ENCODE measurements around the gene AKAP9. TPM values are rescaled to one million over a fixed set of nuclear protein-coding genes. Genes with fewer than 3 reads are reported as not detected.
"Not testable (repeated sequence)": the region's sequence is repeated elsewhere in the genome, so short reads cannot be mapped to it uniquely, and the experiment has no call there.

Gene AKAP9
- polyA plus RNA-seq, 3 donors: 80.5 to 92.1 (median 83.3) TPM

DNA sequence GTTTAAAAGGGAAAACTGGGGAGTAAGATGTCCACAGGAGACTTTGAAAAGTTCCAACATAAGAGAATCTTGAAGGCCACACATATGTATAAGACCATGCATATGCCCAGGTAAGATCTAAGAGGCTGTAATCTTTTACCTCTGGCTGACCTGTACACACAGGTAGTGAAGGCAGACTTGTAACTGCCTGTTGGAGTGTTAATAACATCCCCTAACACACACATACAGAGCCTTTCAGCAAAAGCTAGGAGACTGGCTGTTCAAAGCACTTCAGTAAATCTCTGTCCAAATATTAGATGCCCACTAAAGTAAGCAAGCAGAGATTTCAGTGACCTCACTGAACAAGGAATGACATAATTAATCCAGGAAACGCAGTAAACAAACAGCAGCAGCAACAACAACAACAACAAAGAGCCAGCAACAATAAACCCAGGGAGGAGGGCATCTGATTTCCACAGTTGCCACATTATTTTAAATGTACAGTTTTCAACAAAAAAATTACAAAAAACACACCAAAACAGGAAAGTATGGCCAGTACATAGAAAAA, 178.6 kb downstream of the AKAP9 start:
- no peak for DNase-seq (ENCODE audit: low read depth in 3 of 3, low spot score in 2 of 3)

DNA sequence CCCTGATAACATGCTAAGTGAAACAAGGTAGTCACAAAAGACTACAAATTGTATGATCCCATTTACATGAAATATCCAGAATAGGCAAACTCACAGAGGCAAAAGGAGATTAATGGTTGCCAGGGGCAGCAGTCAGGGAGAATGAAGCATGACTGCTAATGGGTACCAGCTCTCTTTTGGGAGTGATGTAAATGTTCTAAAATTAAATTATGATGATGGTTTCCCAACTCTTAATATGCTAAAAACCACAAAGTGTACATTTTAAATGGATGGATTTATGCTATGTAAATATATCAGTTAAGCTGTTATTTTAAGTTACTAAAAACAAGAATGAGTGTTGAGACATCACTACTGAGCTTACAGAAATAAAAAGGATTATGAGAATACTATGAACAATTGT, 181.0 kb downstream of the AKAP9 start:
- no peak for DNase-seq (ENCODE audit: low read depth in 3 of 3, low spot score in 2 of 3)

DNA sequence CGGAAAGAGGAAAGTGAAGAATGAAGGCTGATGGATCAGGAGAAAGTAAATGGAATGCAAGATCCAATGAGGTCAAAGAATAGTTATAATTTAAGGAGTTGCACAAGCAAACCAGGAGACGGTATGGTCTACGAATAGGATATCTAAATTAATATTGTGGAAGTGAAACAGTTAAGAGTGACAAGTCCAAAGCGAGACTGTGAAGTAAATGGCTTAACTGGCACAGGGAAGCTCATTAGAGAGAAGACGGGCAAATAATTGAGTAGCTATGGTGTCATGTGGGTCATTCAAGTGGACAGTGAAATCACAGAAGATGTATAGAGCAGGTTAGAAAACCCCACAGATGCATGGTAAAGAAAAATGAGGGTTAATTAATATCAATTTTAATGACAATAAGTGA, 190.4 kb downstream of the AKAP9 start:
- DNase-seq (ENCODE audit: low read depth in 3 of 3, low spot score in 2 of 3): no peak

GRCh38 chr7:92131764-92132330, 191.2 kb downstream of the AKAP9 start:
- DNase-seq (ENCODE audit: low read depth in 3 of 3, low spot score in 2 of 3): no peak

DNA sequence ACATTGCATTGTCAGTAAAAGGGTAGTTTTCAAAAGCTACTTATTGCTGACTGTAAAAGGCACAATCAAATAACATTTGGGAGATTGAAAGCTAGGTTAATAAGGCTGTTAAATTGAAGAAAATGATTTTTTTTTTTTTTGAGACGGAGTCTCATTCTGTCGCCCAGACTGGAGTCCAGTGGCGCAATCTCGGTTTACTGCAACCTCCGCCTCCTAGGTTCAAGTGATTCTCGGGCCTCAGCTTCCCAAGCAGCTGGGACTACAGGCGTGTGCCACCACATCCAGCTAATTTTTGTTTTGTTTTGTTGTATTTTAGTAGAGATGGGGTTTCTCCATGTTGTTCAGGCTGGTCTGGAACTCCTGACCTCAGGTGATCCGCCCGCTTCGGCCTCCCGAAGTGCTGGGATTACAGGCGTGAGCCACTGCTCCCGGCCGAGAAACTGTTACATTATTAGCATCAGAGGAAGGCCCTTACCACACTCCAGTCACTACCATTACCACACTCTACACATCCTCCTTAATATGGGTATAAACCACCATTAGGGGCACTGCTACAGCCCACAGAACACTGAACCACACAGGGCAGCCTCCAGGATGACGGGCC, 192.6 kb downstream of the AKAP9 start:
- DNase-seq (ENCODE audit: low read depth in 3 of 3, low spot score in 2 of 3): no peak

DNA sequence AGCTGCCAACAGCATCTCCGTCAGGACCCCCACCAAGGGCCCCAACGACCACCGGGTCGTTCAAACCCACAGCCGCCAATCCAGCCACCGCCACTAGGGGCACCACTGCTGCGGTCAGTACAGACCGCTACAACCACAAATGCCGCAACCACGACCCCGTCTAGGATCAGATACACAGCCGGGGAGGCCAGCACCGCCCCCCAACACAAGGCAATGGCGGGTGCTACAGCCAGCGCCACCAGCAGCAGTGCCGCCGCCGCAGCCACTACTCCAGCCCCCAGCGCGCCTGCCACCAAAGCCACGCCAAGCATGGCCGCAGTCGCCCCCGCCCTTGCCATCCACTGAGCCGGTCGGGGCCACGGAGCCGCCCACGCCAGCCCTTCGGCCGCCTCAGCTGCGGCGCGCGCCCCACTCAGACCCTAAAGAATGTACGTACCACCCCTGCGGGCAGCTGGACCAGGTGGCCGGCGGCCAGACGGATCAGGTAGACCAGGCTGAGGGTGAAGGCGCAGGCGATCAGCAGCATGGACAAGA, 193.1 kb downstream of the AKAP9 start:
- DNase-seq (ENCODE audit: low read depth in 3 of 3, low spot score in 2 of 3): peak; percentile 53 to 65 (median 63)

- DNase-seq (ENCODE audit: low read depth in 3 of 3, low spot score in 2 of 3): peak; percentile 93 to 94 (median 94)
Observed at GRCh38 chr7:92134271-92135051, 193.8 kb downstream of the AKAP9 start, which contains the start of gene CYP51A1. Gene CYP51A1, minus strand, starts transcription at chr7:92134477. Its CDS starts 113 bp downstream, at chr7:92134364.

- DNase-seq (ENCODE audit: low read depth in 3 of 3, low spot score in 2 of 3): peak in 2 of 3 donors; percentile 29 to 33
Observed at GRCh38 chr7:92135052-92135889, 194.6 kb downstream of the AKAP9 start.

GRCh38 chr7:92137557-92137956, 196.9 kb downstream of the AKAP9 start:
- DNase-seq (ENCODE audit: low read depth in 3 of 3, low spot score in 2 of 3): peak; percentile 60 to 71 (median 62)

DNA sequence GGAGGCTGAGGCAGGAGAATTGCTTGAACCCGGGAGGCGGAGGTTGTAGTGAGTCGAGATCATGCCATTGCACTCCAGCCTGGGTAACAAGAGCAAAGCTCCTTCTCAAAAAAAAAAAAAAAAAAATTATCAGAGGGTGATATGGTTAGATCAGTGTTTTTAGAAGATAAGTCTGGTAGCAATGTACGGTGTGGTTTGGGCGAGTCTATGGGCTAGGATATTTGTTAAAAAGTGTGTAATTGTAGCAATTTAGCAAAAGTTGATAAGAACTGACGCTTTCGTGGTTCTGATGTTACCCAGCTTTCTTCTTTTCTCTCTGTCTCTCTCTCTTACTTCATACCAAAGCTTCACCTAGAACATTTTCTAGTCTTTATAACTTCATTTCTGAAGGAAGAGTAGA, 200.5 kb downstream of the AKAP9 start:
- DNase-seq (ENCODE audit: low read depth in 3 of 3, low spot score in 2 of 3): no peak

- DNase-seq (ENCODE audit: low read depth in 3 of 3, low spot score in 2 of 3): not testable (repeated sequence)
Observed at GRCh38 chr7:92142791-92143190, 202.1 kb downstream of the AKAP9 start.

DNA sequence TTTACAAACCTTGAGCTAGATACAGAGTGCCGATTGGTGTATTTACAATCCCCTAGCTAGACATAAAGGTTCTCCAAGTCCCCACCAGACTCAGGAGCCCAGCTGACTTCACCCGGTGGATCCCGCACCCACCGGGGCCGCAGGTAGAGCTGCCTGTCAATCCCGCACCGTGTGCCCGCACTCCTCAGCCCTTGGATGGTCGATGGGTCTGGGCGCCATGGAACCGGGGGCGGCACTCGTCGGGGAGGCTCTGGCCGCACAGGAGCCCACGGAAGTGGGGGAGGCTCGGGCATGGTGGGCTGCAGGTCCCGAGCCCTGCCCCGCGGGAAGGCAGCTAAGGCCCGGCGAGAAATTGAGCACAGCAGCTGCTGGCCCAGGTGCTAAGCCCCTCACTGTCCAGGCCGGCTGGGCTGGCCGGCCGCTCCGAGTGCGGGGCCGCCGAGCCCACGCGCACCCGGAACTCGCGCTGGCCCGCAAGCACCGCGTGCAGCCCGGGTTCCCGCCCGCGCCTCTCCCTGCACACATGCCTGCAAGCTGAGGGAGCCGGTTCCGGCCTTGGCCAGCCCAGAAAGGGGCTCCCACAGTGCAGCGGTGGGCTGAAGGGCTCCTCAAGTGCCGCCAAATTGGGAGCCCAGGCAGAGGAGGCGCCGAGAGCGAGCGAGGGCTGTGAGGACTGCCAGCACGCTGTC, 202.7 kb downstream of the AKAP9 start:
- DNase-seq (ENCODE audit: low read depth in 3 of 3, low spot score in 2 of 3): not testable (repeated sequence)

GRCh38 chr7:92149736-92150239, 209.1 kb downstream of the AKAP9 start:
- DNase-seq (ENCODE audit: low read depth in 3 of 3, low spot score in 2 of 3): no peak

DNA sequence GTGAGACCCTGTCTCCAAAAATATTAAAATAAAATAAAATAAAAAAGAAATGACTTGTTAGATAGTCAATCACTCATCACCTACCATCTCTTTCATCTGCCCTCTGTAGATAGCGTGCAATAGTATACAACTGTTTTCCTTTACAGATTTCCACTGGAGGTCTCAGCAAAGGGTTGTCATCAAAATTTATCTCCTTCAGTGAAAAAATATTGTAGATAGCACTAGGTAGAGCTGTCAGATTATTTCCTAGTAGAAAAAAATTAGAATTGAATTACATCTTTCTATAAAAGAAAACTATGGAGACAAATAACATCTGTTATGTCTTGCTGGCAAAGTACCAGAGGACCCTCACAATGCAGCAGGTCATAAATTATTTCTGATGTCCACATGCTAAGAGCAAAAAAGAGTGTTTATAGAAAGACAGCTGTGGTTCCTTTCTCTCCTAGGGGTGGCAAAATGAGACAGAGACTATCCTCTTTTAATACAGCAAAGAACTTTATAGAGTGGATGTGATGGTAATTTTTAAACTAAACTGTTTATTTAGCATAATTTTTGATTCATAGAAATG, 209.9 kb downstream of the AKAP9 start:
- no peak for DNase-seq (ENCODE audit: low read depth in 3 of 3, low spot score in 2 of 3)

- DNase-seq (ENCODE audit: low read depth in 3 of 3, low spot score in 2 of 3): no peak
Observed at GRCh38 chr7:92155108-92155739, 214.6 kb downstream of the AKAP9 start.

- DNase-seq (ENCODE audit: low read depth in 3 of 3, low spot score in 2 of 3): no peak
Observed at GRCh38 chr7:92156990-92157389, 216.3 kb downstream of the AKAP9 start.

DNA sequence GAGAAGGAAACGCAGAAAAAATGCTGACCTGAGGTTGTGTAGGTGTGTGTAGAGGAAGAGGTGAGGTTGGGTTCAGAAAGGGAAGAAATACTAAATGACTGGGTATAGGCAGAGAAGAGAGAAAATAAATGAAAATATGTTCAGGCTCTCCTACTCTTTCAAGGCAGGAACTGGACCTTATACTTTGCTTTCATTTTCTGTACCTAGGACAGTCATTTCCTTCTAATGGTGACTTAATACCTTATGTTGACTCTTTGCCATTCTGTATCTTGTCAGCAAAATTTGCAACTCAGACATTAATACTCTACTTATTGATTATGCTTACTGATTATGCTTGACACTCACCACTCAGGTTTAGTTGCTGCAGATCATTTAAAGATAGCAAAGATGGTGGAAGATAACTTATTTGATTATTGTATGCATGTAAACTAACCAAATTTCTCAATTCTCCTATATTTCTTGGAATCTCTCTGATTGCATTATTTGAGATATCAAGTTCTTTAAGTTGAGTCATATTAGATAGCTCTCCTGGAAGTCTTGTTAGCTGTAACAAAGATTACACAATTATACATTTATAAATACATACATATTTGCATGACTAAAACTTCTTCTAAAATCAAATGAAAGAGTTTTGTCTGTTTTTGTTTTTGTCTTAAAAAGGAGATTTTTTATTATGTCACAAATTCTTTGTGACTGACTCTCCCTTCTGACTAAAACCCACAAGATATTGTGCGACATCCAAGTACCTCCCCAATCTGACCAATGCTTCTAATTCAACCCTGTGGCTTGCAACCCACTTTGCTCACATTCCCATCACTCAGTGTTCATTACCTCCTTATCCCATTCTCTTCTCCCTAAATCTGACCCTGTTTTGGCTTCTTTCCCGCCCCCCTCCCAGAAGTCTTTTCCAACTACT, 218.3 kb downstream of the AKAP9 start:
- no peak for DNase-seq (ENCODE audit: low read depth in 3 of 3, low spot score in 2 of 3)
